ENCODE measurements around the gene AHNAK2.

The AHNAK2 gene

GRCh38 chr14:104930526-104931303 is 47.5 kb downstream of the AHNAK2 start:
- Histone ChIP-seq H3K27ac (ENCODE audit: low read length) (no peak overlapping the region), H3K9me3 (ENCODE audit: control insufficient read depth in 1 of 2, low read length in 2 of 2) (no peaks in the 10 kb centered on the region), H3K27me3 (ENCODE audit: low read depth, low read length) (no peaks in the 10 kb centered on the region), H3K4me1 (ENCODE audit: control insufficient read depth in 1 of 2, insufficient read depth in 2 of 2, low read length in 2 of 2) (peaks cover 0 to 13% of the 10 kb centered on the region in 2 donors), H3K36me3 (ENCODE audit: control insufficient read depth in 1 of 2, insufficient read depth in 2 of 2, low read length in 2 of 2) (no peaks in the 10 kb centered on the region), H3K4me3 (ENCODE audit: low read depth in 1 of 2, low read length in 2 of 2) (no peak overlapping the region)

- no peak overlapping the region for H3K27ac ChIP-seq (ENCODE audit: low read length)
These were observed 48.6 kb downstream of the AHNAK2 start for GRCh38 chr14:104929268-104930230.

GRCh38 chr14:104928391-104929133 is 49.6 kb downstream of the AHNAK2 start:
- Histone ChIP-seq H3K9me3 (ENCODE audit: control insufficient read depth in 1 of 2, low read length in 2 of 2) (peaks cover 0 to 5% of the 10 kb centered on the region in 2 donors), H3K36me3 (ENCODE audit: control insufficient read depth in 1 of 2, insufficient read depth in 2 of 2, low read length in 2 of 2) (no peaks in the 10 kb centered on the region), H3K4me3 (ENCODE audit: low read depth in 1 of 2, low read length in 2 of 2) (no peak overlapping the region), H3K27ac (ENCODE audit: low read length) (no peak overlapping the region), H3K27me3 (ENCODE audit: low read depth, low read length) (no peaks in the 10 kb centered on the region), H3K4me1 (ENCODE audit: control insufficient read depth in 1 of 2, insufficient read depth in 2 of 2, low read length in 2 of 2) (peaks cover 0 to 9% of the 10 kb centered on the region in 2 donors)

More at GRCh38 chr14:104929268-104930230, 48.6 kb downstream of the AHNAK2 start:
- H3K36me3 ChIP-seq (ENCODE audit: control insufficient read depth in 1 of 2, insufficient read depth in 2 of 2, low read length in 2 of 2) = no peaks in the 10 kb centered on the region
- peaks cover 0 to 13% of the 10 kb centered on the region in 2 donors for H3K4me1 ChIP-seq (ENCODE audit: control insufficient read depth in 1 of 2, insufficient read depth in 2 of 2, low read length in 2 of 2)
- H3K9me3 ChIP-seq (ENCODE audit: control insufficient read depth in 1 of 2, low read length in 2 of 2) = no peaks in the 10 kb centered on the region
- no peak overlapping the region for H3K4me3 ChIP-seq (ENCODE audit: low read depth in 1 of 2, low read length in 2 of 2)
- H3K27me3 ChIP-seq (ENCODE audit: low read depth, low read length) = no peaks in the 10 kb centered on the region

GRCh38 chr14:104927901-104928300 is 50.3 kb downstream of the AHNAK2 start:
- no peak overlapping the region for H3K27ac ChIP-seq (ENCODE audit: low read length)
- H3K4me1 ChIP-seq (ENCODE audit: control insufficient read depth in 1 of 2, insufficient read depth in 2 of 2, low read length in 2 of 2) = peaks cover 0 to 9% of the 10 kb centered on the region in 2 donors
- no peaks in the 10 kb centered on the region for H3K27me3 ChIP-seq (ENCODE audit: low read depth, low read length)

GRCh38 chr14:104927432-104927816 is 50.8 kb downstream of the AHNAK2 start:
- H3K27ac ChIP-seq (ENCODE audit: low read length) = no peak overlapping the region
- peaks cover 0 to 7% of the 10 kb centered on the region in 2 donors for H3K4me1 ChIP-seq (ENCODE audit: control insufficient read depth in 1 of 2, insufficient read depth in 2 of 2, low read length in 2 of 2)
- peaks cover 0 to 5% of the 10 kb centered on the region in 2 donors for H3K9me3 ChIP-seq (ENCODE audit: control insufficient read depth in 1 of 2, low read length in 2 of 2)
- no peaks in the 10 kb centered on the region for H3K27me3 ChIP-seq (ENCODE audit: low read depth, low read length)
- H3K4me3 ChIP-seq (ENCODE audit: low read depth in 1 of 2, low read length in 2 of 2) = no peak overlapping the region
- no peaks in the 10 kb centered on the region for H3K36me3 ChIP-seq (ENCODE audit: control insufficient read depth in 1 of 2, insufficient read depth in 2 of 2, low read length in 2 of 2)

More at GRCh38 chr14:104927901-104928300, 50.3 kb downstream of the AHNAK2 start:
- no peak overlapping the region for H3K4me3 ChIP-seq (ENCODE audit: low read depth in 1 of 2, low read length in 2 of 2)
- peaks cover 0 to 5% of the 10 kb centered on the region in 2 donors for H3K9me3 ChIP-seq (ENCODE audit: control insufficient read depth in 1 of 2, low read length in 2 of 2)
- no peaks in the 10 kb centered on the region for H3K36me3 ChIP-seq (ENCODE audit: control insufficient read depth in 1 of 2, insufficient read depth in 2 of 2, low read length in 2 of 2)

GRCh38 chr14:104926619-104927431 is 51.3 kb downstream of the AHNAK2 start:
- H3K36me3 ChIP-seq (ENCODE audit: control insufficient read depth in 1 of 2, insufficient read depth in 2 of 2, low read length in 2 of 2) = no peaks in the 10 kb centered on the region
- no peak overlapping the region for H3K4me3 ChIP-seq (ENCODE audit: low read depth in 1 of 2, low read length in 2 of 2)
- H3K4me1 ChIP-seq (ENCODE audit: control insufficient read depth in 1 of 2, insufficient read depth in 2 of 2, low read length in 2 of 2) = peaks cover 0 to 1% of the 10 kb centered on the region in 2 donors
- no peaks in the 10 kb centered on the region for H3K27me3 ChIP-seq (ENCODE audit: low read depth, low read length)
- H3K27ac ChIP-seq (ENCODE audit: low read length) = no peak overlapping the region
- H3K9me3 ChIP-seq (ENCODE audit: control insufficient read depth in 1 of 2, low read length in 2 of 2) = peaks cover 0 to 5% of the 10 kb centered on the region in 2 donors

- no peak overlapping the region for H3K4me3 ChIP-seq (ENCODE audit: low read depth in 1 of 2, low read length in 2 of 2)
- no peaks in the 10 kb centered on the region for H3K27me3 ChIP-seq (ENCODE audit: low read depth, low read length)
- no peaks in the 10 kb centered on the region for H3K36me3 ChIP-seq (ENCODE audit: control insufficient read depth in 1 of 2, insufficient read depth in 2 of 2, low read length in 2 of 2)
- H3K4me1 ChIP-seq (ENCODE audit: control insufficient read depth in 1 of 2, insufficient read depth in 2 of 2, low read length in 2 of 2) = no peaks in the 10 kb centered on the region
- H3K9me3 ChIP-seq (ENCODE audit: control insufficient read depth in 1 of 2, low read length in 2 of 2) = peaks cover 0 to 5% of the 10 kb centered on the region in 2 donors
- no peak overlapping the region for H3K27ac ChIP-seq (ENCODE audit: low read length)
These were observed 52.1 kb downstream of the AHNAK2 start for GRCh38 chr14:104925855-104926609.

GRCh38 chr14:104925214-104925854 is 52.8 kb downstream of the AHNAK2 start:
- no peaks in the 10 kb centered on the region for H3K36me3 ChIP-seq (ENCODE audit: control insufficient read depth in 1 of 2, insufficient read depth in 2 of 2, low read length in 2 of 2)
- no peak overlapping the region for H3K27ac ChIP-seq (ENCODE audit: low read length)
- H3K4me1 ChIP-seq (ENCODE audit: control insufficient read depth in 1 of 2, insufficient read depth in 2 of 2, low read length in 2 of 2) = no peaks in the 10 kb centered on the region
- H3K27me3 ChIP-seq (ENCODE audit: low read depth, low read length) = no peaks in the 10 kb centered on the region
- no peak overlapping the region for H3K4me3 ChIP-seq (ENCODE audit: low read depth in 1 of 2, low read length in 2 of 2)
- peaks cover 0 to 5% of the 10 kb centered on the region in 2 donors for H3K9me3 ChIP-seq (ENCODE audit: control insufficient read depth in 1 of 2, low read length in 2 of 2)

- Histone ChIP-seq H3K9me3 (ENCODE audit: control insufficient read depth in 1 of 2, low read length in 2 of 2) (peaks cover 0 to 5% of the 10 kb centered on the region in 2 donors), H3K27me3 (ENCODE audit: low read depth, low read length) (no peaks in the 10 kb centered on the region), H3K4me3 (ENCODE audit: low read depth in 1 of 2, low read length in 2 of 2) (no peak within 1 kb of the TSS), H3K27ac (ENCODE audit: low read length) (no peak within 1 kb of the TSS), H3K36me3 (ENCODE audit: control insufficient read depth in 1 of 2, insufficient read depth in 2 of 2, low read length in 2 of 2) (no peaks in the 10 kb centered on the region), H3K4me1 (ENCODE audit: control insufficient read depth in 1 of 2, insufficient read depth in 2 of 2, low read length in 2 of 2) (no peaks in the 10 kb centered on the region)
These were observed 53.6 kb downstream of the AHNAK2 start, which contains the start of gene PLD4 for GRCh38 chr14:104924421-104925213. TSS of gene PLD4 (plus strand) at chr14:104924879. CDS start at chr14:104927141, 2,262 bp downstream.

Data from muscle layer of duodenum (tissue), 2 donors.